Measurements from ENCODE around the gene GRIN1. TPM values are rescaled to one million over a fixed set of nuclear protein-coding genes. Genes with fewer than 3 reads are reported as not detected.
A peak's percentile ranks its signal among the peaks of the same experiment; 100 is the strongest.

The GRIN1 gene
- total and polyA plus RNA-seq, 4 donors: not detected

DNA sequence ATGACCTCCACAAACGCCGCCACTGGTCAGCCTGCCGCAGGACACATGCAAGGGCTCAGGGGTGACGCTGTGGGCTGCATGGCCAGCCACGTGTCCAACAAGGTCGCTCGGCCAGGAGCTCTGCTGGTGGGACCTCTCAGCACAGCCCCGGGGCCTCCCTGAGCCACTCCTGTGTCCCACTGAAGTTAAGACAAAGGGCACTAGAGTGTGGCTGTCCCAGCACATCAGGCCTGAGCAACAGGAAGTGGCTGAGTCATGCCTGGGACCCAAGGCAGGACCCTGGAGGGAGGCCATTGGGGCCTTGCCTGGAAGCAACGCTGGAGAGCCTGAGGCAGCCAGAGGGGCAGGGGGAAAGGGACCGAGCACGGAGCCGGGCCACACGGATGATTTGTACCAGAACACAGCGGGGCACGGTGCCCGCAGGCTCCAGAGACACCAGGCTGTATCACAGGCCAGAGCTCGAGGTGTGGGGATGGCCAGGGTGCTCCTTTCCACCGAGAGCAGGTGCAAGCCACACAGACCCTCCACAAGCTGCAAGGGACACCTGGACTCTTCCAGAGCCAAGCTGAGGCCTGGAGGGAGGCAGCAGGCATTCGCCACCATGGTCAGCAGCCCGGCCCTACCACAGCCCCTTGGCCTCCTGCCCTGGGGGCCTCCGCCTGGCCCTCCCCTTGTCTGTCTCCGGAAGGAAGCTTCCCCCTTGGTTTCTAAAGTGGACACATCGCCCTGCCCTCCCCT lies 39.4 kb downstream of the GRIN1 start:
- 87 to 88% methylated on average over 23 of the region's 23 CpGs for WGBS, 2 donors
- H3K27ac ChIP-seq (ENCODE audit: low read depth in 1 of 2, low read length in 2 of 2): no peak overlapping the region
- intact Hi-C loops (cut with DNase I): no loop called here
- peaks cover 0 to 4% of the 10 kb centered on the region in 2 donors for H3K36me3 ChIP-seq (ENCODE audit: control insufficient read depth in 1 of 2, insufficient read depth in 2 of 2, low read length in 1 of 2)
- no peak for DNase-seq
- H3K4me1 ChIP-seq (ENCODE audit: control insufficient read depth in 1 of 2, insufficient read depth in 2 of 2, low read length in 2 of 2): no peaks in the 10 kb centered on the region
- no peaks in the 10 kb centered on the region for H3K27me3 ChIP-seq (ENCODE audit: control insufficient read depth in 1 of 2, insufficient read depth in 2 of 2, low read length in 1 of 2)
- no peak for ATAC-seq (ENCODE audit: low FRiP score)
- H3K9me3 ChIP-seq (ENCODE audit: control insufficient read depth, low read length): no peaks in the 10 kb centered on the region
- H3K4me3 ChIP-seq (ENCODE audit: low read length in 2 of 2): no peak overlapping the region

DNA sequence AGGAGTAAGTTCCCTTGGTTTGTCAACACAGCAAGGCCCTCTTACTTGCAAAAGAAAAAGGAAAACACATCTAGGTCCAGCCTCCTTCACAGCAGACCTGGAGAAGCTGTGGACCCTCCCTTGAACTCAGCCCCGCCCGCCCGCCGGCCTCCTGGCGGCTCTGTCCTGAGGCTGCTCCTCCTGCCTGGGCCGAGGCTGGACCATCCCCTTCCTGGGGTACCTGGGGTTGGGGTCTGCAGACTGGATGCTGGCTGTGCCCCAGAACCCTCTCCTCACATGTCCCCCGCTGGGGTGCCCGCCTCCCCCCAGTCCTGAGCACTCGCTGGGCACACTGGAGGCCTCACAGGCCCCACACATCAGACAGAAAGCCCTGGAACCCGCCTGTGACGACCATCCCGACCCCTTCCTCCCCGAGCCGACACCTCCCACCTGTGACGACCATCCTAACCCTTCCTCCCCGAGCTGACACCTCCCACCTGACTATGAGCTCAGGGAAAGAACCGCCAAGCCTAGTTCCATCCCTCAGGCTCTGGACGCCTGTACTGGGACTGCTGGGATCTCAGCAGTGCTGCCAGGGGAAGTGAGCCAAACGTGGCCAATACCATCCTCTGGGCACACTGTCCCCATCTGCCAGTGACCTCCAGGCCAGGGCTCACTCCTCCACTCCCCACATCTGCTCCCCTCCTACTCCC lies 40.1 kb downstream of the GRIN1 start:
- Histone ChIP-seq H3K27ac (ENCODE audit: low read depth in 1 of 2, low read length in 2 of 2) (no peak overlapping the region), H3K4me1 (ENCODE audit: control insufficient read depth in 1 of 2, insufficient read depth in 2 of 2, low read length in 2 of 2) (no peaks in the 10 kb centered on the region), H3K4me3 (ENCODE audit: low read length in 2 of 2) (no peak overlapping the region), H3K9me3 (ENCODE audit: control insufficient read depth, low read length) (no peaks in the 10 kb centered on the region), H3K36me3 (ENCODE audit: control insufficient read depth in 1 of 2, insufficient read depth in 2 of 2, low read length in 1 of 2) (peaks cover 0 to 4% of the 10 kb centered on the region in 2 donors), H3K27me3 (ENCODE audit: control insufficient read depth in 1 of 2, insufficient read depth in 2 of 2, low read length in 1 of 2) (no peaks in the 10 kb centered on the region)
- 91% methylated on average over 18 to 19 of the region's 19 CpGs for WGBS, 2 donors
- no peak for DNase-seq
- intact Hi-C loops (cut with DNase I): no loop called here
- no peak for ATAC-seq (ENCODE audit: low FRiP score)

DNA sequence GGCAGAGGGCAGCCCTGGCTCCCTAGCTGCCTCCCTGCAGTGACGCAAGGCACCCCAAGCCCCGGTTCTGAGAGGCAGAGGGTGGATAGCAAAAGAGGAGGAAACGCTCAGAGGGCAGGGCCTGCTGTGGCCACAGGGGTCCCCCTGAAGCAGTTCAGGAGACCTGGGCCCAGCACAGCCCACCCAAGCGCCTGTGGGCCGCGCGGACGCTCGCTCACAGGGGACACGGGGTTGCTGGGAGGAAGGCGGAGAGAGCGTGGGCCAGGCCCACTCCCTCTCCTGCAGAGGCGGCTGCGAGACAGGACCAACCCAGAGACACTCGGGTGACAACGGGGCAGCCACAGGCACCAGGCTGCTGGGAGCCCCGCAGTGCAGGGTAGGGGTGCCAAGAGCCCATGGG lies 40.8 kb downstream of the GRIN1 start:
- Histone ChIP-seq H3K9me3 (ENCODE audit: control insufficient read depth, low read length) (no peaks in the 10 kb centered on the region), H3K4me1 (ENCODE audit: control insufficient read depth in 1 of 2, insufficient read depth in 2 of 2, low read length in 2 of 2) (no peaks in the 10 kb centered on the region), H3K27me3 (ENCODE audit: control insufficient read depth in 1 of 2, insufficient read depth in 2 of 2, low read length in 1 of 2) (no peaks in the 10 kb centered on the region), H3K36me3 (ENCODE audit: control insufficient read depth in 1 of 2, insufficient read depth in 2 of 2, low read length in 1 of 2) (peaks cover 0 to 4% of the 10 kb centered on the region in 2 donors), H3K27ac (ENCODE audit: low read depth in 1 of 2, low read length in 2 of 2) (no peak overlapping the region), H3K4me3 (ENCODE audit: low read length in 2 of 2) (no peak overlapping the region)
- intact Hi-C loops (cut with DNase I): no loop called here
- no peak for DNase-seq
- 92 to 94% methylated on average over 15 to 17 of the region's 17 CpGs for WGBS, 2 donors
- no peak for ATAC-seq (ENCODE audit: low FRiP score)

DNA sequence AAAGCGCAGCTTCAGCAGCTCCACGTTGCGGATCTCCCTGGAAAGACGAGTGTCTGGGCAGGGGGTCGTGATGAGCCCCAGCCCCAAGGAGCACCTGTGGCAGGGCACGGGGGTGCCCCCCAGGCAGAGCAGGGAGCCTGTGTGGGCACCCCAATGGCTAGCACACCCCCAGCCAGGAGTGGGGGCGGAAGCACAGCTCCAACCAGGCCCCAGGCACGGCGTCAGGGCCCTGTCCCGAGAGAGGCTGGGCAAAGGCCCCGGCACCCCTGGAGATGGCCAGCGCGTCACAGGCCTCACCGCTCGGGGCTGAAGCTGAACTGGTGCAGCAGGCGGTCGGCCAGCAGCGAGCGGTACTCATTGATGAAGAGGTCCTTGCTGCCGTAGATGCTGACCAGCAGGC lies 41.5 kb downstream of the GRIN1 start:
- no peaks in the 10 kb centered on the region for H3K27me3 ChIP-seq (ENCODE audit: control insufficient read depth in 1 of 2, insufficient read depth in 2 of 2, low read length in 1 of 2)
- peaks cover 0 to 4% of the 10 kb centered on the region in 2 donors for H3K36me3 ChIP-seq (ENCODE audit: control insufficient read depth in 1 of 2, insufficient read depth in 2 of 2, low read length in 1 of 2)
- H3K27ac ChIP-seq (ENCODE audit: low read depth in 1 of 2, low read length in 2 of 2): no peak overlapping the region
- ATAC-seq (ENCODE audit: low FRiP score) (peak; percentile 8), DNase-seq (no peak)
- H3K4me3 ChIP-seq (ENCODE audit: low read length in 2 of 2): no peak overlapping the region
- H3K9me3 ChIP-seq (ENCODE audit: control insufficient read depth, low read length): no peaks in the 10 kb centered on the region
- 92 to 93% methylated on average over 16 to 20 of the region's 20 CpGs for WGBS, 2 donors
- intact Hi-C loops (cut with DNase I): no loop called here
- no peaks in the 10 kb centered on the region for H3K4me1 ChIP-seq (ENCODE audit: control insufficient read depth in 1 of 2, insufficient read depth in 2 of 2, low read length in 2 of 2)

DNA sequence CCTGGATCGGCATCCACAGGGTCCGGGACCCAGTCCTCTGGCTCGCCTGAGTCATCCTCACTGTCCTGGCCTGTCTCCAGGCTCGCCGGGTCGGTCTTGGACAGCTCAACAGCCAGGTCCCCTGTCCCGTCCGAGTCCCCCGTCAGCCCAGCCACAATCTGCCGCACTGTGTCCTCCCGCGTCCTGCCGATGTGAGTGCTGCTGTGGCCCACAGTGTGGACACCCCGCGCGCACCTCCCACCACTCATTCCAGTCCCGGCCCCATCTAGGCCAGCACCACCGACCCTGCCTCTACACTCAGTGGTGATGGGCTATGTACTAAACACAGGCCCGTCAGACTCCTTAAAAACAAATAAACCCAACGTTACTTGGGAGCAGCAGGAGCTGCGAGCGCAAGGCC lies 42.7 kb downstream of the GRIN1 start:
- intact Hi-C loops (cut with DNase I): no loop called here
- Histone ChIP-seq H3K27ac (ENCODE audit: low read depth in 1 of 2, low read length in 2 of 2) (no peak overlapping the region), H3K27me3 (ENCODE audit: control insufficient read depth in 1 of 2, insufficient read depth in 2 of 2, low read length in 1 of 2) (no peaks in the 10 kb centered on the region), H3K4me3 (ENCODE audit: low read length in 2 of 2) (no peak overlapping the region), H3K4me1 (ENCODE audit: control insufficient read depth in 1 of 2, insufficient read depth in 2 of 2, low read length in 2 of 2) (no peaks in the 10 kb centered on the region), H3K9me3 (ENCODE audit: control insufficient read depth, low read length) (no peaks in the 10 kb centered on the region), H3K36me3 (ENCODE audit: control insufficient read depth in 1 of 2, insufficient read depth in 2 of 2, low read length in 1 of 2) (peaks cover 0 to 4% of the 10 kb centered on the region in 2 donors)
- WGBS, 2 donors: 91 to 93% methylated on average over 22 of the region's 22 CpGs
- DNase-seq (no peak), ATAC-seq (ENCODE audit: low FRiP score) (no peak)

DNA sequence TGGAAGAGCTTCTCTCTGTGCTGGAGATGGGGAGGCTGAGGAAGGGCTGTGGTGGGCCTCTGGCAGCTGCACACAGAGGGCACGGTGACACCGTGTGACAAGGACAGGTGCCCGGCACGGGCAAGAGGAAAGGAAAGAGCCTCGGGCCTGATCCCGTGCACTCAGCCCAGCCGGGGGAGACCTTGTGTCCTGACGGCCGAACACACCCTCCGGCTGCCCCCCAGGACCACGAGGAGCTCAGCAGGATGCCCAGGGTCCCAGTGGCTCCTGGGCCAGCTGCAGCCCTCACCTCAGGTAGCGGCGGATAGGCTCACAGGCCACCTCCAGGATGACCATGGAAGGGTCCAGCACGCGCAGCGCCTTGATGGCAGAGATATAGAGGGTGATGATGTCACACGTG lies 43.9 kb downstream of the GRIN1 start:
- H3K4me3 ChIP-seq (ENCODE audit: low read length in 2 of 2): no peak overlapping the region
- ATAC-seq (ENCODE audit: low FRiP score) (no peak), DNase-seq (no peak)
- no peaks in the 10 kb centered on the region for H3K4me1 ChIP-seq (ENCODE audit: control insufficient read depth in 1 of 2, insufficient read depth in 2 of 2, low read length in 2 of 2)
- H3K27ac ChIP-seq (ENCODE audit: low read depth in 1 of 2, low read length in 2 of 2): no peak overlapping the region
- peaks cover 0 to 4% of the 10 kb centered on the region in 2 donors for H3K36me3 ChIP-seq (ENCODE audit: control insufficient read depth in 1 of 2, insufficient read depth in 2 of 2, low read length in 1 of 2)
- intact Hi-C loops (cut with DNase I): no loop called here
- 88 to 96% methylated on average over 17 of the region's 17 CpGs for WGBS, 2 donors
- no peaks in the 10 kb centered on the region for H3K9me3 ChIP-seq (ENCODE audit: control insufficient read depth, low read length)
- no peaks in the 10 kb centered on the region for H3K27me3 ChIP-seq (ENCODE audit: control insufficient read depth in 1 of 2, insufficient read depth in 2 of 2, low read length in 1 of 2)

DNA sequence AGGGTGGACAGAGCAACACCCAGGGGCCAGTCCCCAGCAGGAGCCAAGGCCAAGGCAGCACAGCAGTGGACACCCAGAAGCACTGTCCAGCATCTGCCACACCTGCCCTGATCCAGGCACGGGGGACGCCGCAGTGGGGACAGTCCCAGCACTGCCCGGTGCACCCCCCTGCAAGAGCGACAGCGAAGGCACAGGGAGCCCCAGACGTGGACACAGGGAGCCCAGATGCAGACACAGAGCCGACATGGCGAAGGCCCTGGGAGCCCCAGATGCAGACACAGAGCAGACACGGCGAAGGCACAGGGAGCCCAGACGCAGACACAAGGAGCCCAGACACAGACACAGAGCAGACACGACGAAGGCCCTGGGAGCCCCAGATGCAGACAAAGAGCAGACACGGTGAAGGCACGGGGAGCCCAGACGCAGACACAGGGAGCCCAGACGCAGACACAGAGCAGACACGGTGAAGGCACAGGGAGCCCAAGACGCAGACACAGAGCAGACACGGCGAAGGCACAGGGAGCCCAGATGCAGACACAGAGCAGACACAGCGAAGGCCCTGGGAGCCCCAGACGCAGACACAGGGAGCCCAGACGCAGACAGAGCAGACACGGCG lies 45.1 kb downstream of the GRIN1 start:
- H3K36me3 ChIP-seq (ENCODE audit: control insufficient read depth in 1 of 2, insufficient read depth in 2 of 2, low read length in 1 of 2): peaks cover 0 to 4% of the 10 kb centered on the region in 2 donors
- intact Hi-C loops (cut with DNase I): no loop called here

DNA sequence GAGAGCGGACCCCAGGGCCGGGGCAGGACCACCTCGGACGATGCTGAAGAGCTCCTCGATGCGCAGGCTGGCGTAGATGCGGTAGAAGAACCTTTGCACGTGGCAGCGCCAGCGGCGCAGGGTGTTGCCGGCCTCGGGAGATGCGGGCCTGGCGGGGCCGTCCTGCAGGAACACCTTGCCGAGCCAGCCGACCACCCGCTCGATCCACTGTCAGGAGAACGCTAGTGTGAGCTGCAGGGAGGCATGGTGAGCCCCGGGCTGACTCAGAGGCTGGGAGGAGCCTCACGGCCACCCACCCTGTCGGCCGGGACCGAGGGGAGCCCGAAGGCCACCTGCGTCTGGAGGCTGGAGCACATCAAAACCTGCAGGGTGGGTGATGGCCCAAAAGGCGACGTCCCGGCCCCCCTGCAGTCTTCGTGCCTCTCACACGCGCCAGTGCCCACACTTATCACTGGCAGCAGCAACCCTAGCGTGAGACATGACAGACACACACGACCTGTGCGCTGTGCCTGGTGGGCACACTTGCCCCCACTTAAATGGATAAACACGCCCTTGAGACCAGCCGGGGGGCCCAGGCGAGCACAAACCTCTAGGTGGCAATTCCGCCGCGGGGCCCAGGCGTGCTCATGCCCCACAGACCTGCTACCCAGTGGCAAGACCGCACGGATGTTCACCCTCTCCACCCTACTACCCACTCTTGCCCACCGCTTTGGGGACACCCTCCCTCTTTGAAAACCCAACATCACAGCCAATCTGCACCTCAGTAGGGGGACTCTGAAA lies 46.1 kb downstream of the GRIN1 start:
- ATAC-seq (ENCODE audit: low FRiP score): no peak
- Histone ChIP-seq H3K4me1 (ENCODE audit: control insufficient read depth in 1 of 2, insufficient read depth in 2 of 2, low read length in 2 of 2) (no peaks in the 10 kb centered on the region), H3K9me3 (ENCODE audit: control insufficient read depth, low read length) (no peaks in the 10 kb centered on the region), H3K27ac (ENCODE audit: low read depth in 1 of 2, low read length in 2 of 2) (no peak overlapping the region), H3K36me3 (ENCODE audit: control insufficient read depth in 1 of 2, insufficient read depth in 2 of 2, low read length in 1 of 2) (peaks cover 0 to 4% of the 10 kb centered on the region in 2 donors), H3K27me3 (ENCODE audit: control insufficient read depth in 1 of 2, insufficient read depth in 2 of 2, low read length in 1 of 2) (no peaks in the 10 kb centered on the region), H3K4me3 (ENCODE audit: low read length in 2 of 2) (no peak overlapping the region)
- DNase-seq: no peak
- WGBS, 2 donors: 91 to 94% methylated on average over 48 of the region's 48 CpGs
- intact Hi-C loops (cut with DNase I): no loop called here

More for the DNA sequence above, 45.1 kb downstream of the GRIN1 start:
- Histone ChIP-seq H3K4me1 (ENCODE audit: control insufficient read depth in 1 of 2, insufficient read depth in 2 of 2, low read length in 2 of 2) (no peaks in the 10 kb centered on the region), H3K9me3 (ENCODE audit: control insufficient read depth, low read length) (no peaks in the 10 kb centered on the region), H3K27ac (ENCODE audit: low read depth in 1 of 2, low read length in 2 of 2) (no peak overlapping the region), H3K4me3 (ENCODE audit: low read length in 2 of 2) (no peak overlapping the region), H3K27me3 (ENCODE audit: control insufficient read depth in 1 of 2, insufficient read depth in 2 of 2, low read length in 1 of 2) (no peaks in the 10 kb centered on the region)
- 91 to 94% methylated on average over 27 of the region's 27 CpGs for WGBS, 2 donors
- no peak for DNase-seq
- ATAC-seq (ENCODE audit: low FRiP score): no peak
